ENCODE measurements around the gene CCDC69. TPM values are rescaled to one million over a fixed set of nuclear protein-coding genes. Genes with fewer than 3 reads are reported as not detected.
A peak's percentile ranks its signal among the peaks of the same experiment; 100 is the strongest.

CCDC69 gene
- total RNA-seq, 4 donors from 2014 or later: 93.4 to 128 (median 114) TPM

- TF ChIP-seq CTCF (IDR thresholded peaks at IDR 0.05 in 4 of 5, conservative IDR thresholded peaks at IDR 0.05 in 1 of 5) (no peak), POLR2A (IDR thresholded peaks at IDR 0.05) (no peak)
- no peak for ATAC-seq
- H3K4me3 ChIP-seq: no peak overlapping the region
- H3K27ac ChIP-seq: peak overlapping the region in 1 of 4 donors; percentile 84
- peaks cover 33 to 45% of the 10 kb centered on the region in 2 donors for H3K4me1 ChIP-seq
- peaks cover 2 to 48% of the 10 kb centered on the region in 2 donors for H3K36me3 ChIP-seq
- no peaks in the 10 kb centered on the region for H3K9me3 ChIP-seq
- intact Hi-C loops (cut with DNase I; ENCODE audit: low total_unique reads): loop anchor here (2.0 kb wide), 2 partner anchors 15 to 17 kb away; partner anchors contain the start of gene ANXA6
- no peak for DNase-seq
- in situ Hi-C loops (cut with MboI; ENCODE audit: low sequenced_read_pairs in 4 of 4): loop anchor here in 1 of 4 donors (25.0 kb wide), 1 partner anchor 98 kb away; no protein-coding TSS in a partner anchor
- no peaks in the 10 kb centered on the region for H3K27me3 ChIP-seq
Observed at GRCh38 chr5:151139646-151140045, 84.2 kb downstream of the CCDC69 start.

GRCh38 chr5:151139015-151139414 lies 84.9 kb downstream of the CCDC69 start:
- Histone ChIP-seq H3K9me3 (no peaks in the 10 kb centered on the region), H3K27ac (peak overlapping the region in 1 of 4 donors; percentile 84), H3K36me3 (peaks cover 2 to 54% of the 10 kb centered on the region in 2 donors), H3K4me3 (no peak overlapping the region), H3K4me1 (peaks cover 31 to 40% of the 10 kb centered on the region in 2 donors), H3K27me3 (no peaks in the 10 kb centered on the region)
- TF ChIP-seq POLR2A (IDR thresholded peaks at IDR 0.05) (no peak), CTCF (IDR thresholded peaks at IDR 0.05 in 4 of 5, conservative IDR thresholded peaks at IDR 0.05 in 1 of 5) (no peak)
- in situ Hi-C loops (cut with MboI; ENCODE audit: low sequenced_read_pairs in 4 of 4): loop anchor here in 1 of 4 donors (25.0 kb wide), 1 partner anchor 98 kb away; no protein-coding TSS in a partner anchor
- ATAC-seq: no peak
- intact Hi-C loops (cut with DNase I; ENCODE audit: low total_unique reads): no loop called here
- no peak for DNase-seq

GRCh38 chr5:151138114-151138513 lies 85.8 kb downstream of the CCDC69 start:
- DNase-seq (no peak), ATAC-seq (no peak)
- Histone ChIP-seq H3K4me1 (peaks cover 26 to 31% of the 10 kb centered on the region in 2 donors), H3K27me3 (no peaks in the 10 kb centered on the region), H3K4me3 (no peak overlapping the region), H3K9me3 (no peaks in the 10 kb centered on the region), H3K27ac (no peak overlapping the region), H3K36me3 (peaks cover 2 to 63% of the 10 kb centered on the region in 2 donors)
- in situ Hi-C loops (cut with MboI; ENCODE audit: low sequenced_read_pairs in 4 of 4) (loop anchor here in 1 of 4 donors (25.0 kb wide), 1 partner anchor 99 kb away; no protein-coding TSS in a partner anchor), intact Hi-C loops (cut with DNase I; ENCODE audit: low total_unique reads) (no loop called here)
- TF ChIP-seq POLR2A (IDR thresholded peaks at IDR 0.05) (no peak), CTCF (IDR thresholded peaks at IDR 0.05 in 4 of 5, conservative IDR thresholded peaks at IDR 0.05 in 1 of 5) (no peak)

GRCh38 chr5:151137067-151137825 lies 86.6 kb downstream of the CCDC69 start:
- DNase-seq (no peak), ATAC-seq (no peak)
- no peaks in the 10 kb centered on the region for H3K9me3 ChIP-seq
- intact Hi-C loops (cut with DNase I; ENCODE audit: low total_unique reads): no loop called here
- H3K27me3 ChIP-seq: no peaks in the 10 kb centered on the region
- H3K27ac ChIP-seq: no peak overlapping the region
- TF ChIP-seq POLR2A (IDR thresholded peaks at IDR 0.05) (no peak), CTCF (IDR thresholded peaks at IDR 0.05 in 4 of 5, conservative IDR thresholded peaks at IDR 0.05 in 1 of 5) (no peak)
- H3K4me3 ChIP-seq: no peak overlapping the region
- H3K4me1 ChIP-seq: peaks cover 17 to 22% of the 10 kb centered on the region in 2 donors
- H3K36me3 ChIP-seq: peaks cover 2 to 72% of the 10 kb centered on the region in 2 donors
- in situ Hi-C loops (cut with MboI; ENCODE audit: low sequenced_read_pairs in 4 of 4): loop anchor here in 1 of 4 donors (25.0 kb wide), 1 partner anchor 100 kb away; no protein-coding TSS in a partner anchor

Data from gastrocnemius medialis (tissue), 4 donors.